CD4-positive, CD25-positive, alpha-beta regulatory T cell (primary cell): ENCODE results near the gene BBS9. TPM values are rescaled to one million over a fixed set of nuclear protein-coding genes. Genes with fewer than 3 reads are reported as not detected.

ENCODE experiments used
- ATAC-seq, 2 donors: fragments of 150-1000 bp; cut with Tn5 transposase; one replicate each; pipeline ENCODE4 v1.10.0; 2021; ENCODE audit warnings: low read depth in 2 of 2, moderate number of reproducible peaks in 2 of 2, moderate library complexity in 1 of 2
- DNase-seq, 3 donors: peaks; one replicate each; pipeline versions ENCODE4 v3.0.0 to v3.0.0-alpha.2; 2012 to 2022; ENCODE audit warnings: mixed read lengths in 1 of 3
- H3K27ac ChIP-seq: one replicate; pipeline ENCODE4 v1.7.0; 2013; ENCODE audit warnings: mild to moderate bottlenecking, low read length; ENCODE audit not compliant: insufficient read depth, poor library complexity, severe bottlenecking
- H3K27me3 ChIP-seq: one replicate; pipeline ENCODE4 v1.7.0; 2013; ENCODE audit warnings: low read length; ENCODE audit not compliant: control insufficient read depth, insufficient read depth
- H3K36me3 ChIP-seq: one replicate; pipeline ENCODE4 v1.7.0; 2013; ENCODE audit warnings: mild to moderate bottlenecking, low read length, moderate library complexity; ENCODE audit not compliant: control insufficient read depth, insufficient read depth
- H3K4me1 ChIP-seq: 2 replicates; pipeline ENCODE4 v1.7.0; 2013; ENCODE audit warnings: mild to moderate bottlenecking, low read length; ENCODE audit not compliant: insufficient read depth, control insufficient read depth, poor library complexity, severe bottlenecking
- H3K4me3 ChIP-seq: one replicate; pipeline ENCODE4 v1.7.0; 2013; ENCODE audit warnings: low read depth, mild to moderate bottlenecking, low read length, moderate library complexity
- H3K9me3 ChIP-seq, 2 experiments: 1 replicate in 1 of 2; 2 replicates in 1 of 2; pipeline ENCODE4 v1.7.0; 2013; ENCODE audit warnings: low read length in 2 of 2, mild to moderate bottlenecking in 1 of 2, moderate library complexity in 1 of 2; ENCODE audit not compliant: control insufficient read depth in 2 of 2
- H3K27ac Mint-ChIP-seq, 3 donors: one replicate each; pipeline ENCODE4 v1.8.0; 2020 to 2022; ENCODE audit warnings: mild to moderate bottlenecking in 3 of 3, mixed read lengths in 3 of 3, moderate library complexity in 2 of 3
- H3K27me3 Mint-ChIP-seq: one replicate; pipeline ENCODE4 v1.8.0; 2022; ENCODE audit warnings: mild to moderate bottlenecking, mixed read lengths
- H3K36me3 Mint-ChIP-seq: one replicate; pipeline ENCODE4 v1.8.0; 2020; ENCODE audit warnings: mixed read lengths
- H3K4me1 Mint-ChIP-seq, 4 donors: one replicate each; pipeline ENCODE4 v1.8.0; 2020 to 2022; ENCODE audit warnings: mixed read lengths in 4 of 4, mild to moderate bottlenecking in 1 of 4
- H3K4me3 Mint-ChIP-seq, 4 donors: one replicate each; pipeline ENCODE4 v1.8.0; 2020 to 2022; ENCODE audit warnings: mild to moderate bottlenecking in 4 of 4, mixed read lengths in 4 of 4, moderate library complexity in 3 of 4
- H3K9me3 Mint-ChIP-seq, 7 donors: one replicate each; pipeline ENCODE4 v1.8.0; 2020 to 2022; ENCODE audit warnings: mixed read lengths in 7 of 7, mild to moderate bottlenecking in 3 of 7, moderate library complexity in 2 of 7
- polyA plus RNA-seq, 4 donors: library from polyadenylated mRNA; unstranded; fragments of 300-500 nt; fragmentation: Illumina TruSeq; gene quantifications; one replicate each; pipeline ENCODE4 v1.2.3, GENCODE V29; 2021
- total RNA-seq: library from RNA; stranded (reverse); gene quantifications from one replicate; pipeline ENCODE4 v1.2.3, GENCODE V29; 2022

The BBS9 gene
- total and polyA plus RNA-seq, 5 donors from 2014 or later = 8.1 to 18.7 (median 13.2) TPM

DNA sequence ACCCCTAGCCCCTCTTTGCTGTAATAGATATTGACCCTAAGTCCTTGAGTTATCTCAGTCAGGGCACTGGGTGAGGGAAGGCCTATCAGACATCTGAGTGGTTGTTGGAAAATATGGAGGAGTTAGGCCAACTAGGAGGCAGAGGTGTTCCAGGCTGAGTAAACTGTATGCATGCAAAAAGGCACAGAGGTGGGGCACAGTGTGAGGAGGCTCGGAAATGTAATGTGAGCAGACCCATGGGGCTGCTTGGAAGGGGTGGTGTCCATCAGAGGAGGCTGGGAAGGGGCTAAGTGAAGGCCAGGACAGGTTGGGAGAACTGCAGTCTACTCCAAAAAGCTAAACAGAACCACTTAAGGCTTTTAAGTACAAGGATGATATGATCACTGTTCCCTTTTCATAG, 452.7 kb downstream of the BBS9 start:
- Mint-ChIP-seq H3K27ac (peak overlapping the region in 1 of 3 donors; percentile 15), H3K36me3 (no peaks in the 10 kb centered on the region), H3K27me3 (no peaks in the 10 kb centered on the region), H3K4me1 (no peaks in the 10 kb centered on the region), H3K9me3 (peaks cover 0 to 3% (median 0%) of the 10 kb centered on the region in 7 donors), H3K4me3 (no peak overlapping the region)
- DNase-seq (no peak), ATAC-seq (no peak)
- no peak overlapping the region for H3K4me3 ChIP-seq
- no peaks in the 10 kb centered on the region for H3K9me3 ChIP-seq
- no peaks in the 10 kb centered on the region for H3K36me3 ChIP-seq
- no peaks in the 10 kb centered on the region for H3K4me1 ChIP-seq
- no peak overlapping the region for H3K27ac ChIP-seq
- H3K27me3 ChIP-seq = no peaks in the 10 kb centered on the region

DNA sequence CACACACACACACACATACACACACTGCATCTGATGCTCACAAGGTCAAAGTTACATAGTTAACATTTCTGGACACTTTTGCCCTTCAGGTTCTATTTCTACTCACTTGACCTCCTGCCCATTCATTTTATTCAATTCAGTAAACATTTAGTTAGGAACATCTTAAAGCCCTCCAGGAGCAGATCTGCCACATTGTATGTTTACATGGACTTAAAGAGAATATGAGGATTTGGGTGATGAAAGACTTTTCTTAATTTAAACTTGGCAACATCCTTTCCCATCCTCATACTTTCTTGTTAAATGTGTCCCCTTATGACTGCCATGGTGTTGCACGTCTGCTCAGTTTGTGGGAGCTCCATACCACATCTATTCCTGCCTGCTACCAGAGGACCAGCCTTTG, 453.2 kb downstream of the BBS9 start:
- Histone ChIP-seq H3K9me3 (no peaks in the 10 kb centered on the region), H3K27ac (no peak overlapping the region), H3K4me1 (no peaks in the 10 kb centered on the region), H3K36me3 (no peaks in the 10 kb centered on the region), H3K27me3 (no peaks in the 10 kb centered on the region), H3K4me3 (no peak overlapping the region)
- no peaks in the 10 kb centered on the region for H3K36me3 Mint-ChIP-seq
- no peaks in the 10 kb centered on the region for H3K27me3 Mint-ChIP-seq
- no peaks in the 10 kb centered on the region for H3K4me1 Mint-ChIP-seq
- H3K27ac Mint-ChIP-seq = peak overlapping the region in 1 of 3 donors; percentile 15
- no peak overlapping the region for H3K4me3 Mint-ChIP-seq
- peaks cover 0 to 1% (median 0%) of the 10 kb centered on the region in 7 donors for H3K9me3 Mint-ChIP-seq
- DNase-seq (no peak), ATAC-seq (no peak)

DNA sequence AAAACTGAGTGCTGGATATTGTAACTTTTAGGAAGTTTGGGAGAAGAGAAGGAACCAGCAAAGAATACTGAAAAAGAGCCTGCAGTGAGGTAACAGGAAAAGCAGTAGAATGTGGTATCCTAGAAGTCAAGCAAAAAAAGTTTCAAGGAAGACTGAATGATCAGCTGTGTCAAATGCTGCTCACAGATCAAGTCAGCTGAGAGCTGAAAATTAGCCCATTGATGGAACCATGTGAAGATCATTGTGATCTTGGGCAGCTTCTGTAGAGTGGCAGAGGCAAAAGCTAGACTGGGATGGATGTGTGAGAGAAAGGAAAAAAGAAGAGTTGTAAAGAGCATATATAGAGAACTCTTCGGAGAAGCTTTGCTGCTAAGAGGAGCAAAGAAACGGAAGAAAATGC, 460.5 kb downstream of the BBS9 start:
- no peak for DNase-seq
- no peak overlapping the region for H3K27ac Mint-ChIP-seq
- Histone ChIP-seq H3K27ac (no peak overlapping the region), H3K4me1 (no peaks in the 10 kb centered on the region), H3K4me3 (no peak overlapping the region), H3K9me3 (no peaks in the 10 kb centered on the region), H3K27me3 (no peaks in the 10 kb centered on the region), H3K36me3 (no peaks in the 10 kb centered on the region)
- no peaks in the 10 kb centered on the region for H3K9me3 Mint-ChIP-seq
- no peaks in the 10 kb centered on the region for H3K27me3 Mint-ChIP-seq
- H3K4me3 Mint-ChIP-seq = no peak overlapping the region
- no peaks in the 10 kb centered on the region for H3K36me3 Mint-ChIP-seq
- H3K4me1 Mint-ChIP-seq = peaks cover 0 to 2% (median 0%) of the 10 kb centered on the region in 4 donors
- ATAC-seq = no peak

GRCh38 chr7:33590916-33591315, 461.6 kb downstream of the BBS9 start:
- Mint-ChIP-seq H3K27ac (no peak overlapping the region), H3K4me3 (no peak overlapping the region), H3K27me3 (no peaks in the 10 kb centered on the region), H3K4me1 (peaks cover 0 to 2% (median 0%) of the 10 kb centered on the region in 4 donors), H3K36me3 (peaks cover 3% of the 10 kb centered on the region), H3K9me3 (no peaks in the 10 kb centered on the region)
- Histone ChIP-seq H3K4me3 (no peak overlapping the region), H3K36me3 (no peaks in the 10 kb centered on the region), H3K27me3 (no peaks in the 10 kb centered on the region), H3K27ac (no peak overlapping the region), H3K4me1 (no peaks in the 10 kb centered on the region), H3K9me3 (no peaks in the 10 kb centered on the region)
- DNase-seq (no peak), ATAC-seq (no peak)

DNA sequence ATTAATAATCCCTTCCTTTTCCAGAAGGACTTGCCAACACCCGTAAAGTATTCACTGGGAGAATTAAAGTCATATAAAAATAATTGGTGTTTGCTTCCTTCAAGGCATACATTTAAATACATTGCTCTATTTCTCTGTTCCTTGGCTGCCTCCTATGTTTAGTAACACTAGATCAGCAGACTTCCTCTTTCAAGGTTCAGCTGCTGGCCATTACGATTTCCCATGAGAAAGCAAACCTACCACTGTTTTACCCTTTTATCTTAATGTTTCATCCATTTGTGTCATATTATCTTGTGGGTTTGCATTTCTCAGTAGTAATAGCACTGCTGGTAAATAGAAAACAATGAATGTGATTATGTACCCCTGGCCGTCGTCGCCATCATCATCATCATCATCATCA, 462.1 kb downstream of the BBS9 start:
- H3K9me3 ChIP-seq = no peaks in the 10 kb centered on the region
- no peak overlapping the region for H3K4me3 Mint-ChIP-seq
- peaks cover 3% of the 10 kb centered on the region for H3K36me3 Mint-ChIP-seq
- peaks cover 0 to 2% (median 0%) of the 10 kb centered on the region in 4 donors for H3K4me1 Mint-ChIP-seq
- no peaks in the 10 kb centered on the region for H3K36me3 ChIP-seq
- no peak for DNase-seq
- no peak overlapping the region for H3K27ac ChIP-seq
- H3K9me3 Mint-ChIP-seq = peaks cover 0 to under 1% (median 0%) of the 10 kb centered on the region in 7 donors
- no peak overlapping the region for H3K4me3 ChIP-seq
- no peaks in the 10 kb centered on the region for H3K27me3 Mint-ChIP-seq
- ATAC-seq = no peak
- H3K27ac Mint-ChIP-seq = no peak overlapping the region
- H3K4me1 ChIP-seq = no peaks in the 10 kb centered on the region
- no peaks in the 10 kb centered on the region for H3K27me3 ChIP-seq

DNA sequence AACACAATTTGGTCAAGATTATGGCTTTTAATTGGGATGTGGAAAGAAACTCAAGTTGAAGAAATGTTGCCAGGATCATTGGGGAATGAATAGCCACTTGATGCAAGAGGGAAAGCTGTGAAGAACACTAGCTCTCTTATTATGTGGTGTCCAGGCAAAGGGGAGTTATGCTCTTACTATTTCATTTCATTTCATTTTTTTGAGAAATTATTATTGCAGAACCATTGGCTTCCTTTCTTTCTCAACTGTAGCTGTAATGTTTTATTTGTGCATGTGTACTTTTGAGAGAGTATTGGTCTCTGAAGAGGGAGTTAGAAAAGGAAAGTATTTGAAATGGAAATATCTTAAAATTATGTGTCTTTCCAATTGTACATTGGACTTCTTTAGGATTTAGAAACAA, 463.4 kb downstream of the BBS9 start:
- no peaks in the 10 kb centered on the region for H3K27me3 ChIP-seq
- H3K27ac Mint-ChIP-seq = no peak overlapping the region
- ATAC-seq = no peak

GRCh38 chr7:33593611-33594010, 464.2 kb downstream of the BBS9 start:
- Mint-ChIP-seq H3K4me1 (peaks cover 0 to 2% (median 0%) of the 10 kb centered on the region in 4 donors), H3K4me3 (no peak overlapping the region), H3K27me3 (no peaks in the 10 kb centered on the region), H3K36me3 (peaks cover 3% of the 10 kb centered on the region), H3K9me3 (peaks cover 0 to 5% (median 0%) of the 10 kb centered on the region in 7 donors), H3K27ac (no peak overlapping the region)
- H3K27me3 ChIP-seq = no peaks in the 10 kb centered on the region
- no peaks in the 10 kb centered on the region for H3K9me3 ChIP-seq
- no peaks in the 10 kb centered on the region for H3K4me1 ChIP-seq
- H3K4me3 ChIP-seq = no peak overlapping the region
- ATAC-seq = no peak
- DNase-seq = no peak
- H3K27ac ChIP-seq = no peak overlapping the region
- no peaks in the 10 kb centered on the region for H3K36me3 ChIP-seq

More for the DNA sequence above, 463.4 kb downstream of the BBS9 start:
- H3K4me3 ChIP-seq = no peak overlapping the region
- H3K9me3 ChIP-seq = no peaks in the 10 kb centered on the region
- Mint-ChIP-seq H3K36me3 (peaks cover 3% of the 10 kb centered on the region), H3K4me1 (peaks cover 0 to 2% (median 0%) of the 10 kb centered on the region in 4 donors), H3K4me3 (no peak overlapping the region), H3K9me3 (peaks cover 0 to 5% (median 0%) of the 10 kb centered on the region in 7 donors), H3K27me3 (no peaks in the 10 kb centered on the region)
- no peaks in the 10 kb centered on the region for H3K36me3 ChIP-seq
- DNase-seq = no peak
- no peaks in the 10 kb centered on the region for H3K4me1 ChIP-seq
- no peak overlapping the region for H3K27ac ChIP-seq

GRCh38 chr7:33596686-33597085, 467.3 kb downstream of the BBS9 start:
- no peak overlapping the region for H3K27ac ChIP-seq
- Mint-ChIP-seq H3K4me1 (no peaks in the 10 kb centered on the region), H3K36me3 (peaks cover 3% of the 10 kb centered on the region), H3K4me3 (no peak overlapping the region), H3K27me3 (no peaks in the 10 kb centered on the region), H3K27ac (peak overlapping the region in 1 of 3 donors; percentile 72), H3K9me3 (peaks cover 0 to 5% (median 0%) of the 10 kb centered on the region in 7 donors)
- no peaks in the 10 kb centered on the region for H3K9me3 ChIP-seq
- H3K27me3 ChIP-seq = no peaks in the 10 kb centered on the region
- no peaks in the 10 kb centered on the region for H3K36me3 ChIP-seq
- no peak overlapping the region for H3K4me3 ChIP-seq
- no peaks in the 10 kb centered on the region for H3K4me1 ChIP-seq
- ATAC-seq (no peak), DNase-seq (no peak)
